HG03139 (cell line): ENCODE measurements around the gene MAOA.
"Not testable (repeated sequence)": the region's sequence is repeated elsewhere in the genome, so short reads cannot be mapped to it uniquely, and the experiment has no call there.

ENCODE experiments used
- ATAC-seq: cut with Tn5 transposase; IDR thresholded peaks from one replicate; pipeline ENCODE4 v1.9.1; 2021; ENCODE audit not compliant: unreplicated experiment

MAOA gene

DNA sequence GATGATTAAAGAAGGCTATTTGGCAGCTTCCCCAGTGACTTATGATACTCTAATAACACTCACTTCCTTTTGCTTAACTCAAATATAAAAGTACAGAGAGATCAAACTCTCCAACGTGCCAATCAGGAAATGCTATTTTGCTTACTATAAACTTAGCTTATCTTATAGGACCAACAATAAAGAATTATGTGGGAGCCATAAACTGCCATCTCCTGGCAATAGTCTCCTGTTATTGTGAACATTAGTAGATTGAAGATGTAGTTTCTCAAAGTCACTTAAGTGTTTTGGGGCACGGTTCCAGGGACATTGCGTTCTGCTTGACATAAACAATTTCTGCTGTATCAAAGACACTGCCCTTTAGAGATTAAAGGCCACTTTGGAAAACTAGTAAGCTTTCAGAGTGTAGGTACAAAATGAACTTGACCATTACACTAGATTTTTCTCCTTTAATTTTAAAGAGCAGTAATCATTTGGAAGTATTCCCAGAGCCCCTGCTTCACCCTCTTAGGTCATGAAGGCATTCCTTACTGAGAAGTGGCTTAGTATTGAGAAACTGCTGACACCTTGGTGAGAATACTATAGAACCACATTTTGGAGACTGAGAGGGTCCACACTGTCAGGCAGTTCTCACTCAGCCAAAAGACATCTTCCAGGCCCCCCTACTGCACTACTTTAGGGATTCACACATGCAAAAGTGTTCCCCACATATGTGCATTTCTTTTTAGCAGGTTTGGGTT is 51.9 kb downstream of the MAOA start:
- no peak for ATAC-seq

DNA sequence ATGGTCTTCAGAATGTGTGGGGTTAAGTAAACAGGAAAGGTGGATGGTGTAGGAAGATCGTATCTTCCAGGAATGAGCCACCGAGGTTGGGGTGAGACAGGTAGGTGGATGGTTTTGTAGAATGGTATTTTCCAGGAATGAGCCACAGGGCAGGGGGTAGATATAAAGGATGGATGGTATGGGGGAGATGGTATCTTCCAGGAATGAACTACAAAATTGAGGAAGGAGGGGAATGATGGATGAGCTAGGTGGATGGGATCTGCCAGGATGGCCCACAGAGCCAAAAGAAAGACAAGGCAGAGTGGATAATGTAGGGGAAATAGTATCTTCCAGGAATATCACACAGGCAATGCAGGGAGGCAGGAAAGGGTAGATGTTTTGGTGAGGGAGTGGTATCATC is 60.0 kb downstream of the MAOA start:
- ATAC-seq: no peak

DNA sequence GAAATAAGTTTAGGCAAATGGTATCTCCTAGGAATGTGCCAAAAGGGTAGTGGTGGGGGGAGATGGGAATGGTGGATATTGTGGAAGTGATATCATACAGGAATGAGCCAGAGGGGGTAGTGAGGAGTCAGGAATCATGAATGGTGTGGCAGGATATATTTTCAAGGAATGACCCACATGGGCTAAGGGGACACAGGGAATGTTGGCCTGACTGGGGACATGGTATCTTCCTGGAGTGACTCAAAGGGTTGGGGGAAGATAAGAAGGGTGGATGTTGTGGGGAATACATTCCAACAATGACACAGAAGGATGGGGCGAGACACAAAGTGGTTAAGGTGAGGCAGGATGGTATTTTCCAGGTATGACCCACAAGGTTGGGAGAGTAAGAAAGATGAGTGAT is 60.6 kb downstream of the MAOA start:
- no peak for ATAC-seq

DNA sequence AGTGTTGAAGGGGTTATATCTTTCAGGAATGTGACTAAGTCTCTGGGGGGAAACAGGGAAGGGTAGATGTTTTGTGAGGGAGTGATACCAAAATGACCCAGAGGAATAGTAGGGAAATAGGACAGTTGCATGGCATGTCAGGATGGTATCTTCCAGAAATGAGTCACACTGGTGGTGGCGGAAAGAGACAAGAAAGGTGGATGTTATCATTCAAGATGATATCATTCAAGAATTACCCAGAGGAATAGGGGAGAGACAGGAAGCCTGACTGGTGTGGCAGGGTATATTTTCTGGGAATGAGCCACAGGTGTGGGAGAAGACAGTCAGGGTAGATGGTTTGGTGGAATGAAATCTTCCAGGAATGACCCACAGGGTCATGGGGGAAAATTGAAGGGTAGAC is 61.1 kb downstream of the MAOA start:
- no peak for ATAC-seq

DNA sequence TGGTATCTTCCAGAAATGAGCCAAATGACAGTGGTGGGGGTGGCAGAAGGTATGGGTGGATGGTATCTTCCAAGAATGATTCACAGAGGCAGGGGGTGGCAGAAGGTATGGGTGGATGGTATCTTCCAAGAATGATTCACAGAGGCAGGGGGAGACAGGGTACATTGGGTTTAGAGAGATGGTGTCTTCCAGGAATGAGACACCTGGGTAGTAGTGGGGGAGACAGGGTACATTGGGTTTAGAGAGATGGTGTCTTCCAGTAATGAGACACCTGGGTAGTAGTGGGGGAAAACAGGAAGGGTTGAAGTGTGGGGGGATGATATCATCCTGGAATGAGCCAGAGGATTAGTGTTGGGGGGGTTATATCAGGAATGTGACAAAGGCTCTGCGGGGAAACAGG is 62.0 kb downstream of the MAOA start:
- ATAC-seq: no peak

DNA sequence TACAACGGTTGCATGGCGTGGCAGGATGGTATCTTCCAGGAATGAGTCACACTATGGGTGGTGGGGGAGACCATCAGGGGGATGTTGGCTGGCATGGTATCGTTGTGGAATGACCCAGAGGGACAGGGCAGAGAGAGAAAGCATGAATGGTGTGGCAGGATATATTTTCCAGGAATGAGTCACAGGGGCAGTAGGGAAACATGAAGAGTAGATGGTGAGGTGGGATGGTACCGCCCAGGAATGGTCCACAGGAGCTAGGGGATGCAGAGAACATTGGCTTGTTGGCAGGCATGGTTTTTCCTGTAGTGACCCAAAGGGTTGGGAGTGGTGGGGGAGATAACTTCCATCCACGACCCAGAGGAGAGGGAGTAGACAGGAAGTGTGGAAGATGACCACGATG is 62.4 kb downstream of the MAOA start:
- no peak for ATAC-seq

DNA sequence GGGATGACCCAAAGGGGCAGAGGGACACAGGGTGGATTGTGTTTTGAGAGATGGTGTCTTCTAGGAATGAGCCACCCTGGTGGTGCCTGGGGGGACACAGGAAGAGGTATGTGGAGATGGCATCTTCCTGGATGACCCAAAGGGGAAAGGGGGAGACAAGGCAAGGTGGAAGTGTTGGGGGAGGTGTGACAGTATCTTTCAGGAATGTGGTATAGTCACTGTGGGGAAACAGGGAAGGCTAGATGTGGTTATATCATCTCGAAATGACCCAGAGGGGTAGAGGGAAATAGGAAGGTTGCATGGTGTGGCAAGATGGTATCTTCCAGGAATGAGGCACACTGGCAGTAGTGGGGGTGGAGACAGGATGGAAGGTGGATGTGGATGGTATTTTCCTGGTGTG is 62.9 kb downstream of the MAOA start:
- no peak for ATAC-seq

DNA sequence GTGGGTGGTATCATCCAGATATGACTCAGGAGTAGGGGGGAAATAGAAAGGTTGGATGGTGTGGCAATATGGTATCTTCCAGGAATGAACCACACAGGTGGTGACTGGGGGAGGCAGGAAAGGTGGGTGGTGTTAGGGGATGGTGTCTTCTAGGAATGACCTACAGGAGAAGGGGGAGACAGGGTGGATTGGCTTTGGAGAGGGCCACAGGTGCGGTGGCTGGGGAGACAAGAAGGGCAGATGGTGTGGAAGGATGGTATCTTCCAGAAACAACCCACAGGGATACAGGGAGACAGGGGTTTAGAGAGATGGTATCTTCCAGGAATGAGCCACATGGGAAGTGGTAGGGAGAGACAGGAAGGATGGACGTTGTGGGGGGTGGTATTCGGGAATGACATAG is 64.0 kb downstream of the MAOA start:
- no peak for ATAC-seq

DNA sequence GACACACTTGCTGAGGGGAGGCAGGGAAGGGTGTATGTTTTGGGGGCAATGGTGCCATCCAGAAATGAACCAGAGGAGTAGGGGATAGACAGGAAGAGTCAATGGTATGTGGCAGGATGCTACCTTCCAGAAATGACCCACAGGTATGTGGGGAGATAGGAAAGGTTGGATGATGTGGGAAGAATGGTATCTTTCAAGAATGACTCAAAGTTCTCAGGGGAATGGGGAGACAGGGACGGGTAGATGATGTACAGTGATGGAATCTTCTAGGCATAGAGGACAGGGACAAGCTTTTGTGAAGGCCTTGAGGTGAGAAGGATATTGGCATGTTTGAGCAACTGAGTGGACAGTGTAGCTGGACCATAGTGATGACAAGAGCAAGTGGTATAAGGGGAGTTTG is 64.9 kb downstream of the MAOA start:
- ATAC-seq: no peak

DNA sequence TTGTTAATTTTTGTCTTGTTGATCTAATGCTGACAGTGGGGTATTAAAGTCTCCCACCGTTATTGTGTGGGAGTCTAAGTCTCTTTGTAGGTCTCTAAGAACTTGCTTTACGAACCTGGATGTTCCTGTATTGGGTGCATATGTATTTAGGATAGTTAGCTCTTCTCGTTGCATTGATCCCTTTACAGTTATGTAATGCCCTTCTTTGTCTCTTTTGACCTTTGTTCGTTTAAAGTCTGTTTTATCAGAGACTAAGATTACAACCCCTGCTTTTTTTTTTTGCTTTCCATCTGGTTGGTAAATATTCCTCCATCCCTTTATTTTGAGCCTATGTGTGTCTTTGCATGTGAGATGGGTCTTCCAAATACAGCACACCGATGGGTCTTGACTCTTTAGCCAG is 69.1 kb downstream of the MAOA start:
- not testable (repeated sequence) for ATAC-seq

DNA sequence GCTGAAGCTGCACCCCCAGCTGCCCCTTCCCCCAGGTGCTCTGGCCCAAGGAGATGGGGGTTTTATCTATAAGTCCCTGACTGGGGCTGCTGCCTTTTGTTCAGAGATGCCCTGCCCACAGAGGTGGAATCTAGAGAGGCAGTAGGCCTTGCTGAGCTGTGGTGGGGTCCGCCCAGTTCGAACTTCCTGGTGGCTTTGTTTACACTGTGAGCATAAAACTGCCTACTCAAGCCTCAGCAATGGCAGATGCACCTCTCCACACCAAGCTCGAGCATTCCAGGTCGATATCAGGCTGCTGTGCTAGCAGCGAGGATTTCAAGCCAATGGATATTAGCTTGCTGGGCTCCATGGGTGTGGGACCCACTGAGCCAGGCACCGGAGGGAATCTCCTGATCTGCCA is 71.2 kb downstream of the MAOA start:
- not testable (repeated sequence) for ATAC-seq

DNA sequence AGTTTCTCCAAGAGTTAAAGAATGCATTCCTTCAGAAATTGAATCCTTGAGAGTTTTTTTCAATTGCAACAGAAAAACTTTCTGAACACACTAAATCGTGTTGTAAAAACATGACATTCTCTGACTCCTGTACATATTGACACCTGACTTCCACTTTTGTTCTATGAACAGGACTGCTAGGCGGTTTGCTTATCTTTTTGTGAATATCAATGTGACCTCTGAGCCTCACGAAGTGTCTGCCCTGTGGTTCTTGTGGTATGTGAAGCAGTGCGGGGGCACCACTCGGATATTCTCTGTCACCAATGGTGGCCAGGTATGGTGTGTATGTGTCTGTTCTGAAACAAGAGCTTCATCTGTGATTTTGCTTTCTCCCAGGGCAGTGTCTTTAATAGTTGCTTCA is 71.9 kb downstream of the MAOA start:
- ATAC-seq: no peak

DNA sequence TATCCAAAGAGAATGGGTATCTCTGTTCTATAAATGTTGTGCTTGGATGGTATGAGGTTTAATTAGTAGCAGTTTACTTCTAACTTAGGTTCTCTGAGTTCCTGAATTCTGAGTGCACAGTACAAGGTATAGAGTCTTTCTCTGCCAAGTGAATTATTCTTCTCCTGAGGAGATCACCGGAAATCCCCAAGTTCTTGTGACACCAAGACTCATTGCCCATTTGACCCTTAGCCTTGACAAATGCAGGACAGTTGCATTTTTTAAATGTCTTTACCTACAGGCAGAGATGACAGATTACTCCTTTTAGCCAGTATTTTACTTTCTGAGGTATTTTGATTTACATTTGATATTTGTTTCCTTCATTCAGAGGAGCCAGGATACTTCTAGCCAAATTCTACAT is 72.9 kb downstream of the MAOA start:
- no peak for ATAC-seq

DNA sequence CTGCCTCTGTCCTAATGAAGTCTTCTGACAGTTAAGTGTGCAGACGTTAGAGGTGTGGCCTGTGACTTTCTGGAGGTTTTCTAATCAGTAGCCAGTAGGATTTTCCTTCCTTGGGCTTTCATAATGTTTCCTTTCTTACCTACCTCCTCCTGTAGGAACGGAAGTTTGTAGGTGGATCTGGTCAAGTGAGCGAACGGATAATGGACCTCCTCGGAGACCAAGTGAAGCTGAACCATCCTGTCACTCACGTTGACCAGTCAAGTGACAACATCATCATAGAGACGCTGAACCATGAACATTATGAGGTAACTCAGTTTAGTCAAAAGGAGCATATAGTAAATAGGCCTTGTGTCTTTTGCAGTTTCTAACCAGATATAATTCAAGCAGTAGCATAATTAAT is 75.0 kb downstream of the MAOA start:
- no peak for ATAC-seq

DNA sequence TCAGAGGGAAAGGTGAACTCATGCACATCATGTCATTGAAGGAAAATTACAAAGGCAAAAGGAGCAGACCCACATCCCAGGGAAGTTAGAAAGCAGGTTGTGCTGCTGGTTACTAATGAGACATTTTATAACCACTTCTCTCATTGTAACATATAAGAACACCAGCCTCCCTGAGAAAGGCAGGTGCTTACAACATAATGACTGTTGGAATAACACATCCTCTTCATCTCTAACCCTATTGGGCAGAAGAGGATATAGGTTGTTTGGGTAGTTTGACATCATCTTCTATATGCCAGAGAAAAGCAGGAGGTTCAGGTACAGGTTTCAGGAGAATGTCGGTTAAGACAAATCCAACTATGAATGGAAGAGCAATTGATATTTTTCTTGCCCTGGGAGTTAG is 77.6 kb downstream of the MAOA start:
- ATAC-seq: no peak

DNA sequence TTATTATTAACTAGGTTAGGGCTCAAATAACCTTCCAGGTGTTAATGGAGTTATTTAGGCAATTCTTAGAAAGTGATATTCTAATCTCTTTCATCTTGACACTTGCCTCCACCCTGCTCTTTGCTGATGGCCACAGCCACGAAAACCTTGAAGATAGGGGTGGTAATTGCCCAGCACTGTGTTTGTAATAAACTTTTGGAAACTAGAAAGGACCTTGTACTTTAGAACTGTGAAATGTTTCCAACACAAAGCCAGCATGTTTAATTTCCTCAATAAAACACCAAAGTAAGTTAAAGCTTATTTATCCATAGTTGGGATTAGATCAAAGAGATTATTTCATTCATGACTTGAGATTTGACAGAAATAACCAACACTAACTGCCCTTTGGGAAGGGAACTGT is 78.3 kb downstream of the MAOA start:
- no peak for ATAC-seq

DNA sequence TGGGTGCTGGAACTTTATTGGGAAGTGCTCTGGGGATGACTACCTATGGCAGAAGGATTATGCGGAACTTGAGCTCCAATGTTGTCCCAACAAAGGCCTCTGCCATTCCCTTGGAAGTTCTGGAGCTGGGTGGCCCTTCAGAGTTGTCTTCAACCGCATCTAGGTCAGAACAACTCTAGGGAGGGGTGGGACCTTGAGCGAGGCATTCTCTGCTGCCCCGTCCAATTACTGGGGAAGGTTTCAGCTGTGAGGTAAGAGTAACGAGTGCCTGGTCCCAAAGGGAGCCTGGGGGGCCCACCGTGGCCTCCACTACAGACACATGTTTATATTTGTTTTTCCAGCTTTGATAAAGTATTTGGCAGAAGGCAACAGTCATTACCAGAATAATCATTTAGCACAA is 79.4 kb downstream of the MAOA start:
- no peak for ATAC-seq

DNA sequence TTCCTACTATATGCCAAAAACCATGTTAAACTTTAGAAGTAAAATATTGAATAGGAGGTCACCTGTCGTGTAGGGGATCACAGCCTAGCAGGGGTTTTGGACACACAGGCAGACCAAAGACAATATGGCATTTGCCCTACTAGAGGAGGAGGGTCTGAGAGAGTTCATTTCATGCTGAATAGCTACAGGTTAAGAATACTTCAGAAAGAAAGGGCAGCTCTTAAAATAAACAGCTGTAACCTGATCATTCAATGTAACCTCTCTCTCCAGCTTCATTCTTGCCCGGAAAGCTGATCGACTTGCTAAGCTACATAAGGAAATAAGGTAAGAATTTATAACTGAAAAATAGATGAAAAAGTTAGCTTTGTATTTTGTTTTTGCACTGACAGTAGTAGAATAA is 79.9 kb downstream of the MAOA start:
- no peak for ATAC-seq

DNA sequence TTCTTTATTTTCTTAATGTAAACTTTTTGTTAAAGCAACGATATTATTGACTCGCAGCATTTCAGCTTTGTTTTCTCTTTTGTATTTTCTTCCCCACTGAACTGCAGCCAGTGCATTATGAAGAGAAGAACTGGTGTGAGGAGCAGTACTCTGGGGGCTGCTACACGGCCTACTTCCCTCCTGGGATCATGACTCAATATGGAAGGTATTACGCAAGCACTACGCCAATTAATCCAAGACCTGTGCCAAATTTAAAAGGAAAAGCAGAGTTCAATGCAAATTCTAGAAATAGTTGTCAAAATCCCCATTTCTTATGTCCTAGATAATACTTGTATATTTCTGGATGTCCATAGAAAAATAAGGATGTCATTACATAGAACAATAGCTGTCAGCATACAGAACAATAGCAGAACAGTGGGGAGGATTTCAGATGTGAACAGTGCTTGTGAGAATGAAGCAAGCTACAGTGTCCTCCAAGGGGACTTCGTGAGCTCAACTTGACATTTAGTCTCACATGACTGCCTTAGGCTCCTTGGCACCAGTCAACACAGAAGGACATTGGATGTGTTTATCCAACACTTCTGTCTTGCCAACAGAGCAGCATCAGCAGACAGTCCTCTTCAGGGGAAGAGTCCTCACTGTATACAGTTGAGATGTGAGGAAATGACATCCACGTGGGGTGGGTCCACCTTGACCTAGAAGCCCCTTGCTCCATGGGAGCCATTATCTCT is 85.9 kb downstream of the MAOA start:
- ATAC-seq: no peak

DNA sequence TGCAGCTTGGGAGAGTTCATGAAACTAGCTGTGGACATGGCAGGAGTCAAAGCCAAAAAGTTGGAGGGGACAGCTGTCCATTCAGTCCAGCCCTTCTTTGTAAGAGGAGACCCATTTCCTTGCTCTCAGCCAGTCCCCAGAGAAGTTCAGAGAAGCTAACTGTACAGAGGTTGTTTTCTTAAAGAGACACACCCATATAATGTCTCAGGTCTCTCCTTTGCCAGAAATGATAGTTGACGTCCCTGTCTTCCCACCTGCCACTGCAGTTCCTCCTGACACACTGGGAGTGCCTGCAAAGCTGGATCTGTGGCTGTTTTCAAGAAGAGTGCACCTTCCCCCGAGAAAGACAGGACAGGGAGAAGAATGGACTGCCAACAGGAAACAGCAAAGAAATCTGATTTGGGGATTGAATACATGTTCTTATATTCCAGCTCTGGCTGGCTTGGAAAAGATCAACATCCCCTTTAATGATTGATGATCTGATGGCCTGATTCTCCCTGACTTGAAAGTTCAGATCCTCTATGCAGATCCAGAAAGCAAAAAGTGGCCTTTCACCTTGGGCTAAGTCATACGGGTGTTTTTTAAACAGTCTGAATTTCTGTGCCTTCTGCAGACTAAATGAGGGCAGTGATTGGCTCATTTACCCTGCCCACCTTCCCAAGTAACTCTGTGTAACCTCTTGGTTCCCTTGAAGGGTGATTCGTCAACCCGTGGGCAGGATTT is 87.2 kb downstream of the MAOA start:
- no peak for ATAC-seq

DNA sequence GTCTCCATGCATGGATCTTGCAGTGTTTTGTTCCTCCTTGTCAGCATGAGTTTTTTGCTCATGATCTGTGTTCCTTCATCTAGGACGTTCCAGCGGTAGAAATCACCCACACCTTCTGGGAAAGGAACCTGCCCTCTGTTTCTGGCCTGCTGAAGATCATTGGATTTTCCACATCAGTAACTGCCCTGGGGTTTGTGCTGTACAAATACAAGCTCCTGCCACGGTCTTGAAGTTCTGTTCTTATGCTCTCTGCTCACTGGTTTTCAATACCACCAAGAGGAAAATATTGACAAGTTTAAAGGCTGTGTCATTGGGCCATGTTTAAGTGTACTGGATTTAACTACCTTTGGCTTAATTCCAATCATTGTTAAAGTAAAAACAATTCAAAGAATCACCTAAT is 88.2 kb downstream of the MAOA start:
- ATAC-seq: no peak
